ENCODE measurements around the gene ZSWIM1.

The ZSWIM1 gene

GRCh38 chr20:45933266-45934045, 52.4 kb downstream of the ZSWIM1 start:
- Histone ChIP-seq H3K36me3 (ENCODE audit: control insufficient read depth, insufficient read depth, low read length) (peaks cover 2% of the 10 kb centered on the region), H3K27ac (ENCODE audit: low read depth, low read length) (peak overlapping the region; percentile 98), H3K9ac (ENCODE audit: low read length) (peak overlapping the region; percentile 72), H3K18ac (ENCODE audit: low read length) (peak overlapping the region; percentile 22), H3K4me3 (ENCODE audit: low read length) (peak overlapping the region; percentile 81), H2BK120ac (ENCODE audit: low read depth, low read length) (no peak overlapping the region), H3K79me2 (ENCODE audit: control insufficient read depth, insufficient read depth, low read length) (peaks cover 7% of the 10 kb centered on the region), H4K8ac (ENCODE audit: low read depth, low read length) (no peak overlapping the region), H3K27me3 (ENCODE audit: insufficient read depth, low read length, poor library complexity) (no peaks in the 10 kb centered on the region), H3K4ac (ENCODE audit: low read depth, low read length) (peak overlapping the region; percentile 61), H4K5ac (ENCODE audit: low read length) (no peak overlapping the region), H3K4me2 (ENCODE audit: low read length) (peak overlapping the region; percentile 98), H2BK5ac (ENCODE audit: low read length) (peak overlapping the region; percentile 11), H2AK5ac (ENCODE audit: low read length) (peak overlapping the region; percentile 35), H2BK15ac (replicated peaks; ENCODE audit: low read depth) (no peak overlapping the region), H3K23ac (ENCODE audit: low read length) (peak overlapping the region; percentile 82), H3K79me1 (ENCODE audit: low read length) (peaks cover 9% of the 10 kb centered on the region), H3K56ac (ENCODE audit: low read length) (peak overlapping the region; percentile 87), H3K4me1 (ENCODE audit: control insufficient read depth, low read depth, low read length) (peaks cover 5% of the 10 kb centered on the region)
- WGBS (ENCODE audit: extremely low coverage, insufficient coverage, low lambda C conversion rate) = no CpG with 5 or more reads among the region's 22 CpGs
- peak; percentile 98 for DNase-seq

DNA sequence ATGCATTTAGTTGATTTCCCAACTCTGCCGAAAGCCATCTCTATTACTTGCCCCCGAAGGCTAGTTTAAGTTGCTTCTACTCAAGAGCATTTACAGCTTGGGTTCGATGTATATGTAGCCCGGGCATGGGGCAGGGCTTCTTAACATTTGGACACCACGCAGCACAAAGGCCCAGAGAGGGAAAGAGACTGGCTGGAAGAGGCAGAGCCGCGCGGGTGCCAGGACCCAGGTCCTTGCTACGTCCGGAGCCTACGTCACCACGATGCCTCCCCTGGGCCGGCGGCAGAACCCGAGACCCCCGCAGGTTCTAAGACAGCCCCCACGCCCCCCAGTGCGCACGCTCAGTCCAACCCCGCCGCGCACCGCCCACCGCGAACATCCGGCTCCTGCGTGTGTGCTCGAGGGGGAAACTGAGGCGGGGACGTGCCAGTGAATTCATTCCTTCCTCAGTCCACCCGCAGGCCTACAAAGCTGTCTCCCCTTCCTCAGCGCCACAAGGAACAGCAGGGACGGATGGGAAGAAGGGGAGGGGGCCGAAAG, 53.1 kb downstream of the ZSWIM1 start:
- Histone ChIP-seq H3K56ac (ENCODE audit: low read length) (peak overlapping the region; percentile 87), H3K36me3 (ENCODE audit: control insufficient read depth, insufficient read depth, low read length) (peaks cover 3% of the 10 kb centered on the region), H3K27ac (ENCODE audit: low read depth, low read length) (peak overlapping the region; percentile 98), H3K4ac (ENCODE audit: low read depth, low read length) (peak overlapping the region; percentile 61), H3K4me2 (ENCODE audit: low read length) (peak overlapping the region; percentile 98), H2BK5ac (ENCODE audit: low read length) (peak overlapping the region; percentile 11), H3K79me2 (ENCODE audit: control insufficient read depth, insufficient read depth, low read length) (peaks cover 7% of the 10 kb centered on the region), H3K23ac (ENCODE audit: low read length) (peak overlapping the region; percentile 82), H2BK15ac (replicated peaks; ENCODE audit: low read depth) (no peak overlapping the region), H3K9ac (ENCODE audit: low read length) (peak overlapping the region; percentile 72), H3K4me3 (ENCODE audit: low read length) (peak overlapping the region; percentile 81), H3K79me1 (ENCODE audit: low read length) (peaks cover 9% of the 10 kb centered on the region), H2BK120ac (ENCODE audit: low read depth, low read length) (no peak overlapping the region), H2AK5ac (ENCODE audit: low read length) (peak overlapping the region; percentile 35), H3K18ac (ENCODE audit: low read length) (peak overlapping the region; percentile 22), H3K27me3 (ENCODE audit: insufficient read depth, low read length, poor library complexity) (no peaks in the 10 kb centered on the region), H3K4me1 (ENCODE audit: control insufficient read depth, low read depth, low read length) (peaks cover 5% of the 10 kb centered on the region), H4K5ac (ENCODE audit: low read length) (no peak overlapping the region), H4K8ac (ENCODE audit: low read depth, low read length) (no peak overlapping the region)
- WGBS (ENCODE audit: extremely low coverage, insufficient coverage, low lambda C conversion rate) = no CpG with 5 or more reads among the region's 34 CpGs
- DNase-seq = peak; percentile 76
